ENCODE data around the gene JHY.

The JHY gene

DNA sequence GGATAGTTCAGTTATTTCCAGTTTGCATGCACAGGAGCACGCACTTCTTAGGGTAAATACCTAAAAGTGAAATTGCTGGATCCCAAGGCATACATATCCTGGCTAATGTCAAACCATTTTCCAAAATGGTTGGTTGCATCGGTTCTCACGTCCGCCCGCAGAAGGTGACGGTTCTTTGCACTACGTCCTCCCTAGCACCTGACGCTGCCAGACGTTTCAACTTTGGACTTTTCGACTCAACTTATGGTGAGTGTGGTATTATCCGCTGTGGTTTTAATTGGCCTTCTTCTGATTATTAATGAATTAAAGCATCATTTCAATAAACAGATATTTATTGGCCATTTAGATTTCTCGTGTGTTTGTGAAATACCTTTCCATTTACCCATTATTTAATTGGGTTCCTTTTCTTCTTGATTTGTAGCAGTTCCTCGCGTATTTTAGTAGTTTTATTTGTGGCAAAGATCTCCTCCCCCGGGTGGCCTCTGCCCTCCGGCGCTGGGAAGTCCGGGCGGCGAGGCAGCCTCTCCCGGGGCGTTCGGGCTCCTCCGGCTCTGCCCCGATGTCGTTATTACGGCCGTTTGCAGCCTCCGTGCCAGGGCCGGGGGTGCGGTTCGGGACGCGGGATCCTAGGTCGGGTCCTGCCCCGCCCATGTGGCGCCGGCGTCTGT, at the start of gene JHY:
TSS of gene JHY (plus strand) at position 571 of the 668 bp plus-strand sequence. CDS start 3,091 bp downstream, outside the sequence.
- H3K4me3 ChIP-seq (ENCODE audit: low read depth, low read length), result no peak within 1 kb of the TSS
- TF ChIP-seq, protein P1, sequence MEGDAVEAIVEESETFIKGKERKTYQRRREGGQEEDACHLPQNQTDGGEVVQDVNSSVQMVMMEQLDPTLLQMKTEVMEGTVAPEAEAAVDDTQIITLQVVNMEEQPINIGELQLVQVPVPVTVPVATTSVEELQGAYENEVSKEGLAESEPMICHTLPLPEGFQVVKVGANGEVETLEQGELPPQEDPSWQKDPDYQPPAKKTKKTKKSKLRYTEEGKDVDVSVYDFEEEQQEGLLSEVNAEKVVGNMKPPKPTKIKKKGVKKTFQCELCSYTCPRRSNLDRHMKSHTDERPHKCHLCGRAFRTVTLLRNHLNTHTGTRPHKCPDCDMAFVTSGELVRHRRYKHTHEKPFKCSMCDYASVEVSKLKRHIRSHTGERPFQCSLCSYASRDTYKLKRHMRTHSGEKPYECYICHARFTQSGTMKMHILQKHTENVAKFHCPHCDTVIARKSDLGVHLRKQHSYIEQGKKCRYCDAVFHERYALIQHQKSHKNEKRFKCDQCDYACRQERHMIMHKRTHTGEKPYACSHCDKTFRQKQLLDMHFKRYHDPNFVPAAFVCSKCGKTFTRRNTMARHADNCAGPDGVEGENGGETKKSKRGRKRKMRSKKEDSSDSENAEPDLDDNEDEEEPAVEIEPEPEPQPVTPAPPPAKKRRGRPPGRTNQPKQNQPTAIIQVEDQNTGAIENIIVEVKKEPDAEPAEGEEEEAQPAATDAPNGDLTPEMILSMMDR (IDR thresholded peaks at IDR 0.05; ENCODE audit: control insufficient read depth, extremely low read depth, insufficient read depth), result no peak
- DNase-seq (ENCODE audit: low read depth), result no peak

DNA sequence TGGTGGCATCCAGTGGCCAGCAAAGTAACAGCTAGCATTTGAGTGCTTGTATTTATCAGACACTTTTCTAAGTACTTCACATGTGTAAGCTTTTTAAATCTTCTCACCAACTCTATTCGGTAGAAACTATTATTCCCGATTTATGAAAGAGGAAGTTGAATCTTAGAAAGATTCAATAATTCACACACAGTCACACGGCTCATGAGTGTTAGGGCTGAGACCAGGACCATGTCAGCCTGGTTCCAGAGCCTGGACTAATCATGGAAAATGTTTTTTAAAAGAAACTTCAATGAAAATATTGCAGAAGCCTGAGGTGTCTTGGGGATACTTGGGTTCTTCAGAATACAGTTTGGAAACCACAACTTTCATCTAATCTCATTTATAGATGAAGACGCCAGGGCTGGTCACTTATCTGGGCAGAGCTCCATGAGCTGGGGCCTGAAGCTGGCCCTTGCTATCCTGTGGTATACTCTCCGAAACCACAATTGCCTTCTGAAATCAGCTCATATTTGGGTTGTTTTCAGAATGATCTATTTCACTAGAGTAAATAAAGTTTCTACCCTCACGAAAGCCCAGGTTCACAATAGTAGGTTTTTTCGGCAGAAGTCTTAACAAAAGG, 48.6 kb upstream of the JHY start:
- DNase-seq (ENCODE audit: low read depth), result no peak
- TF ChIP-seq, protein P1 (IDR thresholded peaks at IDR 0.05; ENCODE audit: control insufficient read depth, extremely low read depth, insufficient read depth), result no peak
- H3K4me3 ChIP-seq (ENCODE audit: low read depth, low read length), result no peak overlapping the region

DNA sequence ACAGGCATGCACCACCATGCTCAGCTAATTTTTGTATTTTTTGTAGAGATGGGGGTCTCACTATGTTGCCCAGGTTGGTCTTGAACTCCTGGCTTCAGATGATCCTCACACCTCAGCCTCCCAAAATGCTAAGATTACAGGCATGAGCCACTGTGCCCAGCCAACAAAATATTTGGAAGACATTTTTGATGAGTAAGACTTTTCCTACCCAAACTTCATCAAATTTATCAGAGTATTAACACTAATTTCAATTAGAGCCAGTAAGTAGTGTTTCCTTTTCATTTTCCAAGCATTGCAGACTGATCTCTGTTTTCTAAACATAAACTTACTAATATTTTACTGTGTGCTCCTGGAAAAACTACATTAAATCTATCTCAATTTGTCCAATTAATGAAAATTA, 45.6 kb upstream of the JHY start:
- TF ChIP-seq, protein P1 (IDR thresholded peaks at IDR 0.05; ENCODE audit: control insufficient read depth, extremely low read depth, insufficient read depth), result no peak
- DNase-seq (ENCODE audit: low read depth), result no peak

DNA sequence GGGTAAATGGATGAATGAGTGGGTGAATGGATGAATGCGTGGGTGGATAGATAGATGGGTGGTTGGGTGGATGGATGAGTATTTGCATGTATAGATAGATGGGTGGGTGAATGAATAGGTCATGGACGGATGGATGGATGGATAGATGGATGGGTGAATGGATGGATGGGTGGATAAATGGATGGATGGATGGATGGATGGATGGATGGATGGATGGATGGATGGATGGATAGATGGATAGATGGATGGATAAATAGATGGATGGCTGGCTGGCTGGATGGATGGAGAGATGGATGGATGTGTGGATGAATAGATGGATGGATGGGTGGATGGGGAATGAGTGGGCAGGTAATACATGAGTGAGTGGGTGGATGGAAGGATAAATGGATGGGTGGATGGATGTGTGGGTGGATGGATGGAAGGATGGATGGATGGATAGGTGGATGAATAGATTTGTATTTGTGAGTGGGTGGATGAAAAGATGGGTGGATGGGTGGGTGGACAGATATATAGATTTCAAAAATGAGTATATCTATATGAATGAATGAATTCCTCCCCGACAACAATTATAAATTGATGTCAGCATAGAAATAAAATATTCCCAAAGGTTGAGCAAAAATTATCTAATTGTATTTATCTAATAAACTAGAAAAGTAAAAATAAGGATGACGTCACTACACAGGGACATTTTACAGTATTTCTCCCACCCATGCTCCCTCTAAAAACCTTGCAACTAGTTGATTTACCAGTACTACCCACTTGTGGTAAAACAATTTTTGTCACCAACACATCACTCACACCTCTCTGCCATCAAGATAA, 44.8 kb upstream of the JHY start:
- no peak overlapping the region for H3K4me3 ChIP-seq (ENCODE audit: low read depth, low read length)
- TF ChIP-seq, protein P1 (IDR thresholded peaks at IDR 0.05; ENCODE audit: control insufficient read depth, extremely low read depth, insufficient read depth), result no peak
- no peak for DNase-seq (ENCODE audit: low read depth)

More for the DNA sequence above, 45.6 kb upstream of the JHY start:
- no peak overlapping the region for H3K4me3 ChIP-seq (ENCODE audit: low read depth, low read length)

DNA sequence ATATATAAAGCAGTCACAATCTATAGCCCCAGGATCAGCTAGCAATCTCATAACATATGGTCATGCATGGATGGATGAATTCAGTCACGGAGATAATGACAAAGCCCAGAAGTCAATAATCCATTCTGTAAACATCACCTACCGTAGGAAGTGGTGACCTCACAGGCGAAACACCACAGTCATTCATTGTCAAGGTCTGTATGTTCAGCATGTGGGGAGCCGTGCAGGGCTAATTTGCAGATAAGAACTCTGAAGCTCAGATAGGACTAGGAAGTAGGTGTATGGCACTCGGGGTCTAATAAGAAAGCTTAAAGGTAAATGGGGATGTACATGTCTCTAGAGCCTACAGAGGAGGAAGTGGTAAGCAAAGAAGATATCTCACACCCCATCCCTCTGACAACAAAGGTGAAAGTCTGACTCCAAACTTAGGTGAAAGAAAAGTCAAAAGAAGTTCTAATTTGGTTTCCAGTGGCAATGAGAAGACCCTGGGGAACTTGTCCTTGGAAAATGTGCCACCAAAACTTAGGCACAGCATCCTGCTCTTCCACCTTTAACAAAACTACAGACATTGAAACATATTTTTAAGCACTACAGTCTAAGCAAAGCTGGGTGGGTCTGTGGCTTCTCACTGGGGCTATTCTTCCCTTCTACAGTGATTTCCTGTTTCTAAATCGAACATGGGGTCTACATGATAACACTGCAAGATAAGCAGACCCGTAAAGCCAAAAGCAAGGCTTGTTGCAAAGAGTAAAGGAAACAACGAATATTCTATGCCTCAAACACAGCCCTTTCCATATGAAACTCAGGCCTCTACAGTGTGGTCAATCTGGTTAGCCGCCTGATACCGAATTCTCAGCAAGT, 39.0 kb upstream of the JHY start:
- DNase-seq (ENCODE audit: low read depth), result no peak
- no peak overlapping the region for H3K4me3 ChIP-seq (ENCODE audit: low read depth, low read length)
- TF ChIP-seq, protein P1 (IDR thresholded peaks at IDR 0.05; ENCODE audit: control insufficient read depth, extremely low read depth, insufficient read depth), result no peak

DNA sequence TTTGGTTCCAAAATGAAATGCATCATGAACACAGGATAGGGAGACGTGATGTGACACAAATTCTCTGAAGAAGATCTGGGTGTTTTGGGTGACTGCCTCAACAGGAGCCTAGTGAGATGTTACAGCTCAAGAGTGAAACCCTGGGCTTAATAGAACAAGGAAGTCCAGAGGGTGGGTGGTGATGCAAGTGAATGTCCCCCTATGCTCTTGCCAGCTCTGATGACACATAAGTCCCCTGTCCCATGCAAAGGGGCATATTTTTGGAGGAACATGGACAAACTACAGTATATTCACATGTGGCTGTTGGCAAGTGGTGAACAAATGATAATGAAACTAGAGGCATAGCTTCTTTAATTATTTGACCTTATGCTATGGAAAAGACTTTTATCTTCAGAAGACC, 35.1 kb upstream of the JHY start:
- TF ChIP-seq, protein P1 (IDR thresholded peaks at IDR 0.05; ENCODE audit: control insufficient read depth, extremely low read depth, insufficient read depth), result no peak
- H3K4me3 ChIP-seq (ENCODE audit: low read depth, low read length), result no peak overlapping the region

More for the DNA sequence above, 35.1 kb upstream of the JHY start:
- no peak for DNase-seq (ENCODE audit: low read depth)
